RWPE1 (cell line): ENCODE measurements around the gene CHST5.

Experiments
- CTCF ChIA-PET: fragments of 350-600 bp; sonication (Branson Sonifier 250); formaldehyde crosslinking; extraction: SDS; loops from one replicate; lab custom pipeline; 2021; lab: Yijun Ruan, JAX
- POLR2A ChIA-PET: fragments of 400-600 bp; formaldehyde crosslinking; extraction: SDS; loops from one replicate; lab custom pipeline; 2020; ENCODE audit warnings: antibody characterized with exemption; ENCODE audit not compliant: low non-redundant PET; lab: Yijun Ruan, JAX
- DNase-seq: peaks from one replicate; pipeline ENCODE4 v3.0.0; 2012; ENCODE audit warnings: low spot score
- H3K27ac ChIP-seq: fragments of 450-650 bp; 2 replicates; pipeline ENCODE4 v1.5.1; 2017
- TF ChIP-seq, protein P1 (sequence below): fragments of 450-650 bp; conservative IDR thresholded peaks from 2 replicates; pipeline ENCODE4 v1.5.1; 2017; ENCODE audit warnings: low read depth, mild to moderate bottlenecking

The CHST5 gene

DNA sequence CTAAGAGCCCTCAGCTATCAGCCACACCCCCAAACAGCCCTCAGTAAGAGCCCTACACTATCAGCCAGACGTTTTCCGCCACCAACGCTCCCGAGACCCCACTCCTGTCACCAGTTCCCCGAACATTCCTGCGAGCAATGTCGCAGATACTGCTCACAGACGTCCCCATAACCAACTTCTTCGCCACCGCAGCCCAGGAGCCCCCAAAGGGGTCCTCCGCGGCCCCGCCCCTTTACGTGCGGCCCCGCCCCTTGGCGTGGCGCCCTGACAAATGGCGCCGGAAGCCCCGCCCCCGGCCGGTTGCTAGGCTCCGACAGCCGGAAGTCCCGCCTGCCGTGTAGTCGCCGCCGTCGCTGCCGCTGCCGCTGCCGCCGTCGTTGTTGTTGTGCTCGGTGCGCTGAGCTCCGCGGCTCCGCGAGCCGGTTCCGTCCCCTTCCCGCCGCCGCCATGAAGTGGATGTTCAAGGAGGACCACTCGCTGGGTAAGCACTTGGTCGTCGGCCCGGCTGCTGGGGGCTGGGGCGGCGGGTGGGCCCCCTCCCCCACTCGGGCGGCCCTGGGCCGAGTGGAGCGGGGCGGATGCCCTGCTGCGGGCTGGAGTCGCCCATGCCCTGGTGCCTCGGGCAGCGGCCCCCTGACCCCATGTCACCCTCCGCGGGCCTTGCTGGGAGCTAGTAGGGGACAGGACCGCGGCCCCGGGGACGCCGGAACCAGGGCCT lies 30.3 kb upstream of the CHST5 start, which contains the start of gene GABARAPL2:
Gene GABARAPL2, plus strand, starts transcription at position 340 of the 718 bp plus-strand sequence. Its CDS starts 108 bp downstream, at position 448.
- ChIA-PET CTCF (interaction anchor here (0.6 to 1.7 kb wide), 2 partner anchors 101 to 103 kb away, joined by 3 to 4 read pairs; no protein-coding TSS in a partner anchor), POLR2A (no interaction called here)
- H3K27ac ChIP-seq: peak within 1 kb of the TSS; percentile 66
- peak; percentile 73 for DNase-seq
- TF ChIP-seq, protein P1, sequence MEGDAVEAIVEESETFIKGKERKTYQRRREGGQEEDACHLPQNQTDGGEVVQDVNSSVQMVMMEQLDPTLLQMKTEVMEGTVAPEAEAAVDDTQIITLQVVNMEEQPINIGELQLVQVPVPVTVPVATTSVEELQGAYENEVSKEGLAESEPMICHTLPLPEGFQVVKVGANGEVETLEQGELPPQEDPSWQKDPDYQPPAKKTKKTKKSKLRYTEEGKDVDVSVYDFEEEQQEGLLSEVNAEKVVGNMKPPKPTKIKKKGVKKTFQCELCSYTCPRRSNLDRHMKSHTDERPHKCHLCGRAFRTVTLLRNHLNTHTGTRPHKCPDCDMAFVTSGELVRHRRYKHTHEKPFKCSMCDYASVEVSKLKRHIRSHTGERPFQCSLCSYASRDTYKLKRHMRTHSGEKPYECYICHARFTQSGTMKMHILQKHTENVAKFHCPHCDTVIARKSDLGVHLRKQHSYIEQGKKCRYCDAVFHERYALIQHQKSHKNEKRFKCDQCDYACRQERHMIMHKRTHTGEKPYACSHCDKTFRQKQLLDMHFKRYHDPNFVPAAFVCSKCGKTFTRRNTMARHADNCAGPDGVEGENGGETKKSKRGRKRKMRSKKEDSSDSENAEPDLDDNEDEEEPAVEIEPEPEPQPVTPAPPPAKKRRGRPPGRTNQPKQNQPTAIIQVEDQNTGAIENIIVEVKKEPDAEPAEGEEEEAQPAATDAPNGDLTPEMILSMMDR: no peak

DNA sequence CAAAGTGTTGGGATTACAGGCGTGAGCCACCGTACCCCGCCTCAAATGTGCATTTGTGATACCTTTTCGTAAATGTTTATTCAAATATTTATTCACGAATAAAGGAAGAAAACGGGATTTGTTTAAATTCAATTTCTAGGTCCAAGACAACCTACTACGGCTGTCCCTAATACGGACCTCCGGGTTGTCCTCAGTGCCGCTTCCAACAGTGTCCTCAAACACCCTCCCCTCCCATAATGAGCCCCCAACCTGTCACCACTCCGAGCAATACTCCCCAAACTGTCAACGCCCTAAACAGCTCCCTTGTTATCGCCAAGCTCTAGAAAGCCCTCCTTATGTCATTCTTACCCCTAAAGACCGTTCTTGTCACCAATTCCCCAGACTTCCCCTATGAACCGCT lies 29.7 kb upstream of the CHST5 start:
- TF ChIP-seq, protein P1: no peak
- peak overlapping the region; percentile 66 for H3K27ac ChIP-seq
- DNase-seq: no peak
- CTCF ChIA-PET: interaction anchor here (0.5 to 1.7 kb wide), 2 partner anchors 52 to 101 kb away, joined by 3 to 4 read pairs; no protein-coding TSS in a partner anchor
- POLR2A ChIA-PET: no interaction called here

DNA sequence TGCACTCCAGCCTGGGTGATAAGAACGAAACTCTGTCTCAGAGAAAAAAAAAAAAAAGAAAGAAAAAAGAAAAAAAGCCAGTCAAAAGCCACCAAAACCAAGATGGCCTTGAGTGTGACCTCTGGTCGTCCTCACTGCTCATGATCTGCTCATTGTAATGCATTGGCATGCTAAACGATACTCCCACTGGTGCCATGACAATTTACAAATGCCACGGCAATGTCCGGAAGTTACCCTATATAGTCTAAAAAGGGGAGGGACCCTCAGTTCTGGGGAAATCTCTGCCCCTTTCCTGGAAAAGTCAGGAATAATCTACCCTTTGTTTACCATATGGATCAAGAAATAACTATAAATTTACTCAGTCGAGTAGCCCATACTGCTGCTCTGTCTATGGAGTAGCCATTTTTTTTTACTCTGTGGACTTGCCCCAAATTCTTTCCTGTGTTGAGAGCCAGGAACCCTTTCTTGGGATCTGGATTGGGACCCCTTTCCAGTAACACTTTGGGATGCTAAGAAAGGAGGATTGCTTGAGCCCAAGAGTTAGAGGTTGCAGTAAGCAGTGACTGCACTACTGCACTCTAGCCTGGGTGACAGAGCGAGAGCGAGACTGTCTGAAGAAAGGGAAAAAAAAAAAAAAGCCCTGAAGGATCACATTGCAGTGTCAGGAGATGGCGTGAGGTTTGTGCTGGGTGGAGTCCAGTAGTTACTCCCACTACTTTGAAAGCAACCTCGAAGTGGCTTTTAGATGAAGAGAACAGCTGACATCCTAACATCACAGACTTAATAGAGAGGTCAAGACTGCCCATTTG lies 23.9 kb upstream of the CHST5 start:
- CTCF ChIA-PET: interaction anchor here (1.4 kb wide), 1 partner anchor 42 kb away, joined by 3 read pairs; no protein-coding TSS in a partner anchor

DNA sequence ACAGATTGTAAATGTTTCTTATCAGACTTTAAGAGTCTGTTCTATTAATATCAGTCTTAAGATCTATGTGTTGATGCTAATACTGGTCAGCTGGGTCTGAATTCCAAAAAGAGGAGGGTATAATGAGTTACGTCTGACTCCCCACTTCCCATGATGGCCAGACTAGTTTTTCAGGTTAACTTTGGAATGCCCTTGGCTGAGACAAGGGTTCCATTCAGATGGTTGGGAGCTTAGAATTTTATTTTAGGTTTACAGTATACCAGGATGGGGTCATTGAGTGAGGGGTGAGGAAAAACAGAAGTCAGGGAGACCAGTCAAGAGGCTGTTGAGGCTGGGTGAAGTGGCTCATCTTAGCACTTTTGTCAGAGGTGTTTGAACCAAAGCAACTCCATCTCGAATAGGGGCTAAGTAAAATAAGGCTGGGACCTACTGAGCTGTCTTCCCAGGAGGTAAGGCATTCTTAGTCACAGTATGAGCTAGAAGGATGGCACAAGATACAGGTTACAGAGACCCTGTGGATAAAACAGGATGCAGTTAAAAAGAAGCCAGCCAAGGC lies 23.0 kb upstream of the CHST5 start:
- CTCF ChIA-PET: interaction anchor here (1.4 kb wide), 1 partner anchor 41 kb away, joined by 3 read pairs; no protein-coding TSS in a partner anchor

More for the DNA sequence above, 23.9 kb upstream of the CHST5 start:
- H3K27ac ChIP-seq: no peak overlapping the region
- no peak for DNase-seq
- POLR2A ChIA-PET: no interaction called here
- TF ChIP-seq, protein P1: no peak

DNA sequence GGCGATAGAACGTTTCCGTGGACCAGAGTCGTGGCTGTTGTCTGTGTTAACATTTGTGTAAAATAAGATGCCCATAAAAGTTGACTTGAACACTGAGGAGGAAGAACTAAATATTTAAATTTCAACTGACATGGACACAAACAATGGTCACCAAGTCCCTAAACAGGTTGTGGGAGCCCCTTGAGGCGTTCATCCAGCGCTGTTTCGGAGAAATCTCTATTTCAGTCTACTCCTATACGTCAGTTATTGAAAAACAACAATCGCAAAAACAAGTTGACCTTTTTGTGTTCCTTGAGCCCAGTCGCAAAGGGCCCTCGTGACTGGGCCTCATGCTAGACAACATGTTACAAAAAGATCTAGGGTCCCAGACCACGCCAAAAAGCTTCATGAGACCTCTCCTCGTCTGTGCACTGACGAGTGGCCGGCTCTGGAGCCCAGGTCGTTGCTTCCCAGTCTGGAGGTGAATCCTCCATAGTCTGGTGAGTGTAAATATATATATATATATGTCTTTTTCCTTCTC lies 20.6 kb upstream of the CHST5 start:
- H3K27ac ChIP-seq: peak overlapping the region; percentile 86
- CTCF ChIA-PET: interaction anchor here (0.7 kb wide), 1 partner anchor 54 kb away, joined by 4 read pairs; no protein-coding TSS in a partner anchor
- POLR2A ChIA-PET: interaction anchor here (0.5 kb wide), 1 partner anchor 33 kb away, joined by 10 read pairs; no protein-coding TSS in a partner anchor
- DNase-seq: no peak
- TF ChIP-seq, protein P1: no peak

More for the DNA sequence above, 23.0 kb upstream of the CHST5 start:
- TF ChIP-seq, protein P1: no peak
- DNase-seq: no peak
- no peak overlapping the region for H3K27ac ChIP-seq
- POLR2A ChIA-PET: no interaction called here
